GM10266 (cell line): ENCODE data around the gene AGAP3.

ENCODE experiments used
- DNase-seq: peaks from one replicate; pipeline ENCODE4 v3.0.0; 2012; ENCODE audit errors: extremely low spot score
- TF ChIP-seq, protein P1 (sequence below): IDR thresholded peaks from 2 replicates; pipeline ENCODE4 v1.5.1; 2012; ENCODE audit warnings: mild to moderate bottlenecking, low read depth; ENCODE audit not compliant: control insufficient read depth, insufficient read depth; ENCODE audit errors: missing control alignments

AGAP3 gene

DNA sequence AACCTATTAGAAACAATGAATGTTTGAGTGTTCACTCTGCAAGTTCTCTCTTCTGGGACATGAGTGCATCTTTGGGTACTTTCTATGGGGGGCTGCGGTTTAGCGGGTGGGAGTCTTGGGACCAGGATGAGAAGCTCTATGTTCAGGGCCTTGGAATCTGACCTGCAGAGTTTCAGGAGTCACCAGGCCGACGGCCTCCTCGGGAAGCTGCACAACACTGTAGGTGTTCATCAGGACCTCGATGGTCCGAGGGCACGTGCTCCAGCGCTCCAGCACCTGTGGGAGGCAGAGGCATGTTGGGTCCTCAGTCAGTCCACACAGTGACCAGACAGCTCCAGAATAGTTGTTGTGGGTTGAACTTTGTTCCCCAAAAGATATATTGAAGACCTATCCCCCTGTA lies 90.1 kb downstream of the AGAP3 start:
- TF ChIP-seq, protein P1, sequence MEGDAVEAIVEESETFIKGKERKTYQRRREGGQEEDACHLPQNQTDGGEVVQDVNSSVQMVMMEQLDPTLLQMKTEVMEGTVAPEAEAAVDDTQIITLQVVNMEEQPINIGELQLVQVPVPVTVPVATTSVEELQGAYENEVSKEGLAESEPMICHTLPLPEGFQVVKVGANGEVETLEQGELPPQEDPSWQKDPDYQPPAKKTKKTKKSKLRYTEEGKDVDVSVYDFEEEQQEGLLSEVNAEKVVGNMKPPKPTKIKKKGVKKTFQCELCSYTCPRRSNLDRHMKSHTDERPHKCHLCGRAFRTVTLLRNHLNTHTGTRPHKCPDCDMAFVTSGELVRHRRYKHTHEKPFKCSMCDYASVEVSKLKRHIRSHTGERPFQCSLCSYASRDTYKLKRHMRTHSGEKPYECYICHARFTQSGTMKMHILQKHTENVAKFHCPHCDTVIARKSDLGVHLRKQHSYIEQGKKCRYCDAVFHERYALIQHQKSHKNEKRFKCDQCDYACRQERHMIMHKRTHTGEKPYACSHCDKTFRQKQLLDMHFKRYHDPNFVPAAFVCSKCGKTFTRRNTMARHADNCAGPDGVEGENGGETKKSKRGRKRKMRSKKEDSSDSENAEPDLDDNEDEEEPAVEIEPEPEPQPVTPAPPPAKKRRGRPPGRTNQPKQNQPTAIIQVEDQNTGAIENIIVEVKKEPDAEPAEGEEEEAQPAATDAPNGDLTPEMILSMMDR: no peak
- peak; percentile 10 for DNase-seq

DNA sequence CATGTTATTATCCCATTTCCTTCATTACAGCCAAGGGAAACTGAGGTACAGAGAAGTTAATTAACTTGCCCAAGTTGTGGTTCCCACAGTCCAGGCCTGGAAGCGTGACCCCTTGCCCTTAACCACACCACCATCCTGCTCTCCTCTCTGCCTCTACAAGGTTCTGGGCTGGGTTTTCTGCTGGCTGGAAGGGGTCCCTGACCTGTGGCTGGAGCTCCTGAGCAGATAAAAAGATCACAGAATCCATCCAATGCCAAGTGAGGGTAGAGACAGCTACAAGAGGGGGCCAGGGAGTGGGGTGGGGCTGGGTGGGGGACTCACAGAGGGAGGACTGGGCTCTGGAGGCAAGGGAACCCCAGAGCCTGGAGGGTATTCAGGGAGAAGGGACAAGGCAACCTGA lies 91.0 kb downstream of the AGAP3 start:
- no peak for DNase-seq
- TF ChIP-seq, protein P1: no peak

DNA sequence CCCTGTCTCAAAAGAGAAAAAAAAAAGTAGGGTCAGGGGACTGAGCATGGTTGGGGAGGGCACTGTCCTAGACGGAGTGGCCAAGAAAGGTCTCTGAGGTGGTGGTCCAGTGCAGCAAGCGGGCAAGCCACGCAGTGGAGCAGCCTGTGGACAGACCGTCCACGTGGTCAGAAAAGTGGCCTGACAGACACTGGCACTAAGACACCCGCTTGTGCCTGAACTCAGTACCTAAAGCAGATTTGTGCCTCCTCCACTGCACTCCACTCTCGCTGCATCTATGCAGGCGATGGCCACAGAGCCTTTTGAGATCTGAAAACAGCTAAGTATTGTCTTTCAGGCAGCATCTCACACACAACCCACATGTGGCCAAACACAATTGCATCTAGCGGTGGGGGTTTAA lies 92.0 kb downstream of the AGAP3 start:
- TF ChIP-seq, protein P1: no peak
- DNase-seq: no peak

DNA sequence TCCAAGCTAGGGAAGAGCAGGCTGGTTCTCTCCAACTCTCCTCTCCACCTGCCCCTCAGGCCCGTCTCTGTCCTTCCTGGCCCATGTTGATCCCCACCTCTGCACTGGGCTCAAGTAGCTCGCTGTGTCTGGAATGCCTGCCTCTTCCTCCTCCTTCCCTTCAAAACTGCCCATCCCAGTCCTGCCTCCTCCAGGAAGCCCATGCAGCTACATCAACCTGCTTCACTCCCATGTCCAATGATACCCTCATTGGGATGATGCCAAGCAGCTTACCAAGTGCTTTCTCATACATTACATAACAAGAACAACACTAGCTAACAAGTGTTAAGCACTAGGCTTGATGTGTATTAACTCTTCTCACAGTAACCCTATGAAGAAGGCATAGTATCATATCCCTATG lies 92.6 kb downstream of the AGAP3 start:
- TF ChIP-seq, protein P1: no peak

DNA sequence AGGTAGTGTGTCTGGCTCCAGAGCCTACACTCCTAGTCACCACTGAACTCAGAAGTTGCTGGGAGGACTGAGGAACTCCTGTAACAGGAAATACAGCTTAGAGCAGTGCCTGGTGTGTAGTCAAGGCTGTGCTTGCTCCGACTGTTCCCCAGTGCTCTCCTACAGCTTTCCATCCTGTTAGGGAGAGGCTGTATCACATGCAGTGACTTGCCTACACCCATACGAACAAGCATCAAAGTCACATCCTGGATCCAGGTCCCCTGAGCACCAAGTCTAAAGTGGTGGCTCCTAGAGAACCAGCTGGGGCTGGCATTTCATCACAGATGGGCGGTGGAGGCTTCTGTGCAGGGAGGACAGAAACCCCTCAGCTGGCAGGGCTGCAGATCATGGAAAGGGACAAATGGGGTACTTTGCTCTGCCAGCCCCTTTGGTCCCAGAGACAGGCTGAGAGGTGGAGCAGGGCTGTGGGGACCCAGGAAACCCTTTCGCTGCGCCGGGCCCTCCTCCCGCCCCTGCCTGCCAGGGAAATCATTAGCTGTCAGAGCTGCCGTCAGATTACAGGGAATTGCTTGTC lies 93.1 kb downstream of the AGAP3 start:
- no peak for DNase-seq
- TF ChIP-seq, protein P1: no peak

More for the DNA sequence above, 92.6 kb downstream of the AGAP3 start:
- DNase-seq: no peak

DNA sequence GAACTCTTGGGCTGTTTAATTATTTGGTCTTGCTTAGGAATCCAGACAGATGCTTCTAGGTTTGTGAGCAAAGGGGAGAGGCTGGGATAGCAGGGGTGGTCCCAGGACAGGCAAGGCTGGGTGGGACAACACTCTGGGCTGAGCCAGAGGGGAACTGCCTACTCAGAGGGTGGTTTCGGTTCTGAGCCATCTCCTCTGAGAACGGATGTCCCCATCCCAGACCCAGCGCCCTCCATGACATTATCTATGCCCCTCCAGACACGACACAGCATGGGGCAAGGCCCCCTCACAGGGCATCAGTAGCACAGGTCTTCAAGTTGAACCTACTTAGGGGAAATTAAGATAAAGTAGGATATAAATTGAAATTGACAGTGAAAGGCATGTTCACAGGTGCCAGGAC lies 93.7 kb downstream of the AGAP3 start:
- TF ChIP-seq, protein P1: no peak
- no peak for DNase-seq

DNA sequence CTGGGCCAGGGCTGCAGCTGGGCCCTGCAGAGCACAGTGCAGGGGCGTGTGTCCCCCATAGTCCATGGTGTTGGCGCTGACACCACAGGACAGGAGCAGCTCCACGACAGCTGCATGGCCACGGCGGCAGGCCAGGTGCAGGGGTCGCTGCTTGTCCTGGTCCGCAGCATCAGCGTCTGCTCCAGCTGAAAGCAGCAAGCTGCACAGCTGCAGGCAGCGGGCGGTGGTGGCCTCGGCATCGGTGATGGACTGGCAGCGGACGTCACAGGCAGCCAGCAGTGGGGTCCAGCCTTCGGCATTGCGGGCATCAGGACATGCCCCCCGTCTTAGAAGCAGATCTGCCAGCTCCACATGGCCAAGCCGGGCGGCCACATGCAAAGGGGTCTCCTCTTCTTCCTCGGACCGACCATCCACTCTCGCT lies 94.7 kb downstream of the AGAP3 start:
- no peak for DNase-seq
- TF ChIP-seq, protein P1: no peak
